HCT116 (cell line): Measurements from ENCODE around the gene DNAJB13. TPM values are rescaled to one million over a fixed set of nuclear protein-coding genes. Genes with fewer than 3 reads are reported as not detected.

Source experiments
- ATAC-seq: fragments of 200-7000 bp; cut with Tn5 transposase; 2 replicates; pipeline ENCODE4 v1.9.1; 2020; ENCODE audit warnings: mild to moderate bottlenecking, moderate library complexity
- BruUV-seq: library from RNA; stranded (reverse); fragments of 400-500 nt; replicated peaks from 2 replicates; lab custom pipeline; 2021; lab: Mats Ljungman, UMichigan
- CTCF ChIA-PET: fragments of 300-600 bp; sonication (Branson Sonifier 250); formaldehyde crosslinking; loops from one replicate; lab custom pipeline; 2021; ENCODE audit warnings: antibody characterized with exemption; lab: Charles Lee
- POLR2A ChIA-PET: fragments of 300-600, 350-600 bp; sonication (Branson Sonifier 250); formaldehyde crosslinking; loops from one replicate; lab custom pipeline; 2021; ENCODE audit warnings: antibody characterized with exemption; lab: Charles Lee
- RAD21 ChIA-PET, 2 experiments: fragments of 300-600 bp; sonication (Branson Sonifier 250); formaldehyde crosslinking; loops; one replicate each; lab custom pipeline; 2023; ENCODE audit warnings: low total read pairs in 2 of 2; ENCODE audit not compliant: uncharacterized antibody in 2 of 2, unreplicated experiment in 2 of 2, low non-redundant PET in 1 of 2; lab: Charles Lee
- DNase-seq: peaks from one replicate; pipeline ENCODE4 v3.0.0-alpha.2; 2010; ENCODE audit warnings: low read depth, low spot score
- H2AFZ ChIP-seq: fragments of 200-600 bp; shearing (Covaris generic), sonication (generic); 2 replicates; pipeline ENCODE4 v1.6.1; 2017; ENCODE audit warnings: low read depth, mixed run types, mixed read lengths, antibody characterized with exemption, low read length; ENCODE audit not compliant: poor library complexity, severe bottlenecking
- H3K27ac ChIP-seq: 2 replicates; pipeline ENCODE4 v1.5.1; 2012; ENCODE audit warnings: low read depth, low read length
- H3K27me3 ChIP-seq: fragments of 200-600 bp; sonication (generic); 2 replicates; pipeline ENCODE4 v1.6.1; 2016; ENCODE audit warnings: mixed run types, low read length, mixed read lengths; ENCODE audit not compliant: insufficient read depth
- H3K36me3 ChIP-seq, 2 experiments: fragments of 200-500 bp in 1 of 2; fragments of 200-600 bp in 1 of 2; sonication (Bioruptor generic) in 1 of 2; sonication (generic) in 1 of 2; 2 replicates each; pipeline versions ENCODE4 v1.5.1 to v1.6.1; 2014 to 2016; ENCODE audit warnings: low read length in 2 of 2, inconsistent platforms in 1 of 2, mixed read lengths in 1 of 2, mixed run types in 1 of 2; ENCODE audit not compliant: insufficient read depth in 2 of 2, control insufficient read depth in 1 of 2
- H3K4me1 ChIP-seq, 2 experiments: fragments of 200-600 bp in 1 of 2; sonication (generic) in 1 of 2; 2 replicates each; pipeline versions ENCODE4 v1.5.1 to v1.6.1; 2012 to 2017; ENCODE audit warnings: low read length in 2 of 2, inconsistent platforms in 1 of 2, mild to moderate bottlenecking in 1 of 2, mixed read lengths in 1 of 2, mixed run types in 1 of 2, moderate library complexity in 1 of 2; ENCODE audit not compliant: insufficient read depth in 2 of 2, control insufficient read depth in 1 of 2
- H3K4me2 ChIP-seq: fragments of 200-600 bp; sonication (generic); 2 replicates; pipeline ENCODE4 v1.6.1; 2017; ENCODE audit warnings: mixed run types, low read length, mixed read lengths
- H3K4me3 ChIP-seq, 2 experiments: fragments of 200-600 bp in 1 of 2; sonication (generic) in 1 of 2; replicated peaks in 1 of 2; 2 replicates each; pipeline ENCODE4 v1.5.1; 2011 to 2016; ENCODE audit warnings: low read length in 2 of 2, control low read depth in 1 of 2, low read depth in 1 of 2, mild to moderate bottlenecking in 1 of 2, mixed read lengths in 1 of 2, mixed run types in 1 of 2
- H3K79me2 ChIP-seq: fragments of 200-600 bp; sonication (generic); 2 replicates; pipeline ENCODE4 v1.6.1; 2017; ENCODE audit warnings: mild to moderate bottlenecking, mixed run types, low read length, moderate library complexity, mixed read lengths; ENCODE audit not compliant: insufficient read depth
- H3K9ac ChIP-seq: fragments of 200-600 bp; sonication (generic); 2 replicates; pipeline ENCODE4 v1.6.1; 2016; ENCODE audit warnings: low read length, mixed read lengths
- H3K9me2 ChIP-seq: fragments of 200-600 bp; sonication (generic), shearing (Covaris generic); 2 replicates; pipeline ENCODE4 v1.6.1; 2017; ENCODE audit warnings: mixed run types, mild to moderate bottlenecking, moderate library complexity; ENCODE audit not compliant: insufficient read depth
- H3K9me3 ChIP-seq, 2 experiments: fragments of 200-500 bp in 1 of 2; fragments of 200-600 bp in 1 of 2; sonication (Bioruptor generic) in 1 of 2; sonication (generic) in 1 of 2; 2 replicates each; pipeline ENCODE4 v1.6.1; 2014 to 2017; ENCODE audit warnings: low read length in 2 of 2, mixed read lengths in 2 of 2, inconsistent platforms in 1 of 2, low read depth in 1 of 2, mild to moderate bottlenecking in 1 of 2, mixed run types in 1 of 2, moderate library complexity in 1 of 2; ENCODE audit not compliant: control insufficient read depth in 1 of 2, insufficient read depth in 1 of 2
- H4K20me1 ChIP-seq: fragments of 200-600 bp; sonication (generic), shearing (Covaris generic); 2 replicates; pipeline ENCODE4 v1.6.1; 2017; ENCODE audit warnings: mixed run types, mild to moderate bottlenecking, moderate library complexity; ENCODE audit not compliant: insufficient read depth
- CEBPB ChIP-seq: IDR thresholded peaks from 2 replicates; pipeline ENCODE4 v1.6.1; 2012; ENCODE audit warnings: low read depth
- EGR1 ChIP-seq: IDR thresholded peaks from 2 replicates; pipeline ENCODE4 v1.6.1; 2012; ENCODE audit warnings: low read depth
- ELF1 ChIP-seq: IDR thresholded peaks from 2 replicates; pipeline ENCODE4 v1.6.1; 2012; ENCODE audit warnings: low read depth, borderline replicate concordance
- EZH2phosphoT487 ChIP-seq: fragments of 200-600 bp; IDR thresholded peaks from 2 replicates; pipeline ENCODE4 v1.6.1; 2018; ENCODE audit warnings: antibody characterized with exemption, borderline replicate concordance
- FOSL1 ChIP-seq: IDR thresholded peaks from 2 replicates; pipeline ENCODE4 v1.6.1; 2012; ENCODE audit warnings: low read depth
- MAX ChIP-seq: IDR thresholded peaks from 2 replicates; pipeline ENCODE4 v1.6.1; 2012
- POLR2AphosphoS5 ChIP-seq: IDR thresholded peaks from 2 replicates; pipeline ENCODE4 v1.6.1; 2011; ENCODE audit warnings: mild to moderate bottlenecking, low read depth, low read length, moderate library complexity
- SIN3A ChIP-seq: IDR thresholded peaks from 2 replicates; pipeline ENCODE4 v1.6.1; 2012; ENCODE audit warnings: low read depth
- SP1 ChIP-seq: IDR thresholded peaks from 2 replicates; pipeline ENCODE4 v1.6.1; 2012; ENCODE audit warnings: low read depth
- SRF ChIP-seq: IDR thresholded peaks from 2 replicates; pipeline ENCODE4 v1.6.1; 2012; ENCODE audit warnings: low read depth
- TCF7L2 ChIP-seq: IDR thresholded peaks from 2 replicates; pipeline ENCODE4 v1.7.0; 2011; ENCODE audit warnings: borderline replicate concordance, inconsistent platforms; ENCODE audit not compliant: insufficient read depth, insufficient read length; ENCODE audit errors: extremely low read depth
- ZBTB33 ChIP-seq: IDR thresholded peaks from 2 replicates; pipeline ENCODE4 v1.6.1; 2011; ENCODE audit warnings: mild to moderate bottlenecking, low read length, moderate library complexity; ENCODE audit not compliant: insufficient replicate concordance; ENCODE audit errors: extremely low read depth
- intact Hi-C: fragments of 100-400 bp; cut with micrococcal nuclease; formaldehyde crosslinking; loops from 2 replicates; pipeline ENCODE4 v1.10.0; 2022
- total RNA-seq: library from RNA; stranded (reverse); gene quantifications from one replicate; pipeline ENCODE4 v1.2.1, GENCODE V29; 2021; ENCODE audit not compliant: unreplicated experiment
- TF ChIP-seq, protein P1 (sequence below), 3 experiments: fragments of 200-600 bp in 1 of 3; sonication (generic) in 1 of 3; IDR thresholded peaks in 2 of 3; conservative IDR thresholded peaks in 1 of 3; 2 replicates each; pipeline ENCODE4 v1.5.1; 2012 to 2017; ENCODE audit warnings: low read depth in 2 of 3, low read length in 2 of 3, antibody characterized with exemption in 1 of 3, borderline replicate concordance in 1 of 3, control low read depth in 1 of 3, mild to moderate bottlenecking in 1 of 3, mixed read lengths in 1 of 3, mixed run types in 1 of 3, moderate library complexity in 1 of 3; ENCODE audit not compliant: insufficient read depth in 1 of 3

The DNAJB13 gene
- total RNA-seq, 1 experiment from 2014 or later: 0.22 TPM

- CTCF ChIA-PET: interaction anchor here (1.4 kb wide), 1 partner anchor 274 kb away, joined by 3 read pairs; no protein-coding TSS in a partner anchor
- Histone ChIP-seq H3K79me2 (0 out of 2 replicates have a peak, but pooled peaks cover 3% of the 10 kb centered on the region), H3K36me3 (0 out of 4 replicates have a peak, but pooled peaks cover 0 to 2% of the 10 kb centered on the region in 2 experiments), H3K9ac (peak overlapping the region; percentile 66), H3K9me2 (no peaks in the 10 kb centered on the region), H2AFZ (no peak overlapping the region), H3K4me3 (peak overlapping the region; percentile 57 to 66; a peak in 3 of 4 replicates), H3K4me1 (peaks cover 16 to 37% of the 10 kb centered on the region in 2 experiments), H3K27me3 (no peaks in the 10 kb centered on the region), H3K9me3 (no peaks in the 10 kb centered on the region), H3K27ac (no peak overlapping the region), H3K4me2 (peak overlapping the region; percentile 91), H4K20me1 (no peaks in the 10 kb centered on the region)
- ATAC-seq: no peak
- POLR2A ChIA-PET: interaction anchor here (0.6 kb wide), 1 partner anchor 17 kb away, joined by 3 read pairs; no protein-coding TSS in a partner anchor
- BruUV-seq: no TSS peak
- TF ChIP-seq FOSL1: no peak
- no peak for TF ChIP-seq EZH2phosphoT487
- no peak for TF ChIP-seq SP1
- no peak for TF ChIP-seq EGR1
- TF ChIP-seq SIN3A: no peak
- no peak for TF ChIP-seq CEBPB
- no peak for TF ChIP-seq MAX
- no peak for TF ChIP-seq SRF
- TF ChIP-seq, protein P1, sequence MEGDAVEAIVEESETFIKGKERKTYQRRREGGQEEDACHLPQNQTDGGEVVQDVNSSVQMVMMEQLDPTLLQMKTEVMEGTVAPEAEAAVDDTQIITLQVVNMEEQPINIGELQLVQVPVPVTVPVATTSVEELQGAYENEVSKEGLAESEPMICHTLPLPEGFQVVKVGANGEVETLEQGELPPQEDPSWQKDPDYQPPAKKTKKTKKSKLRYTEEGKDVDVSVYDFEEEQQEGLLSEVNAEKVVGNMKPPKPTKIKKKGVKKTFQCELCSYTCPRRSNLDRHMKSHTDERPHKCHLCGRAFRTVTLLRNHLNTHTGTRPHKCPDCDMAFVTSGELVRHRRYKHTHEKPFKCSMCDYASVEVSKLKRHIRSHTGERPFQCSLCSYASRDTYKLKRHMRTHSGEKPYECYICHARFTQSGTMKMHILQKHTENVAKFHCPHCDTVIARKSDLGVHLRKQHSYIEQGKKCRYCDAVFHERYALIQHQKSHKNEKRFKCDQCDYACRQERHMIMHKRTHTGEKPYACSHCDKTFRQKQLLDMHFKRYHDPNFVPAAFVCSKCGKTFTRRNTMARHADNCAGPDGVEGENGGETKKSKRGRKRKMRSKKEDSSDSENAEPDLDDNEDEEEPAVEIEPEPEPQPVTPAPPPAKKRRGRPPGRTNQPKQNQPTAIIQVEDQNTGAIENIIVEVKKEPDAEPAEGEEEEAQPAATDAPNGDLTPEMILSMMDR (IDR thresholded peaks at IDR 0.05 in 2 of 3, conservative IDR thresholded peaks at IDR 0.05 in 1 of 3; ENCODE audit: borderline replicate concordance in 1 of 3, insufficient read depth in 1 of 3, low read depth in 2 of 3, low read length in 2 of 3): no peak
- TF ChIP-seq ZBTB33: no peak
- no peak for TF ChIP-seq POLR2AphosphoS5
- no peak for TF ChIP-seq ELF1
- TF ChIP-seq TCF7L2: no peak
- intact Hi-C loops: loop anchor here (5.0 kb wide), 1 partner anchor 191 kb away; the partner anchor contains the start of genes C2CD3 and PPME1
- DNase-seq: no peak
- RAD21 ChIA-PET: no interaction called here
These were observed 30.4 kb downstream of the DNAJB13 start for GRCh38 chr11:73981051-73981805.
